COLO668 (cell line): ENCODE data around the gene DUOXA1.
"Not testable (repeated sequence)": the region's sequence is repeated elsewhere in the genome, so short reads cannot be mapped to it uniquely, and the experiment has no call there.

ENCODE experiments used
- DNase-seq: peaks from one replicate; lab custom pipeline; 2025; ENCODE audit not compliant: unreplicated experiment; lab: John Stamatoyannopoulos, UW

DUOXA1 gene

GRCh38 chr15:45150997-45151396 is 21.3 kb upstream of the DUOXA1 start:
- no peak for DNase-seq

- DNase-seq, result no peak
These were observed 20.8 kb upstream of the DUOXA1 start for GRCh38 chr15:45150481-45150880.

GRCh38 chr15:45149060-45149459 is 19.4 kb upstream of the DUOXA1 start:
- no peak for DNase-seq

GRCh38 chr15:45148076-45149059 is 18.7 kb upstream of the DUOXA1 start:
- no peak for DNase-seq

GRCh38 chr15:45147606-45148005 is 17.9 kb upstream of the DUOXA1 start:
- no peak for DNase-seq

GRCh38 chr15:45146405-45146804 is 16.7 kb upstream of the DUOXA1 start:
- no peak for DNase-seq

- DNase-seq, result no peak
These were observed 15.1 kb upstream of the DUOXA1 start for GRCh38 chr15:45144775-45145174.

GRCh38 chr15:45143946-45144345 is 14.3 kb upstream of the DUOXA1 start:
- no peak for DNase-seq

- no peak for DNase-seq
These were observed 13.4 kb upstream of the DUOXA1 start for GRCh38 chr15:45143056-45143455.

GRCh38 chr15:45141386-45141785 is 11.7 kb upstream of the DUOXA1 start:
- DNase-seq, result no peak

- no peak for DNase-seq
These were observed 11.0 kb upstream of the DUOXA1 start for GRCh38 chr15:45140557-45141250.

GRCh38 chr15:45139770-45140169 is 10.1 kb upstream of the DUOXA1 start:
- DNase-seq, result no peak

- no peak for DNase-seq
These were observed 9.4 kb upstream of the DUOXA1 start for GRCh38 chr15:45138814-45139765.

- DNase-seq, result no peak
These were observed 8.0 kb upstream of the DUOXA1 start for GRCh38 chr15:45137703-45138102.

GRCh38 chr15:45136378-45136764 is 6.7 kb upstream of the DUOXA1 start:
- DNase-seq, result no peak

GRCh38 chr15:45135705-45136377 is 6.2 kb upstream of the DUOXA1 start:
- not testable (repeated sequence) for DNase-seq

GRCh38 chr15:45134682-45135604 is 5.3 kb upstream of the DUOXA1 start:
- DNase-seq, result no peak

GRCh38 chr15:45134046-45134445 is 4.4 kb upstream of the DUOXA1 start:
- no peak for DNase-seq

GRCh38 chr15:45133561-45133920 is 3.9 kb upstream of the DUOXA1 start:
- no peak for DNase-seq
